Measurements from ENCODE around the gene JUP. TPM values are rescaled to one million over a fixed set of nuclear protein-coding genes. Genes with fewer than 3 reads are reported as not detected.
A peak's percentile ranks its signal among the peaks of the same experiment; 100 is the strongest.

JUP gene
- total and polyA plus RNA-seq, 2 of the 13 experiments (the other 11 are each of a cell fraction or from before 2014, with no cell fraction given), result 12.1 to 20.6 TPM

DNA sequence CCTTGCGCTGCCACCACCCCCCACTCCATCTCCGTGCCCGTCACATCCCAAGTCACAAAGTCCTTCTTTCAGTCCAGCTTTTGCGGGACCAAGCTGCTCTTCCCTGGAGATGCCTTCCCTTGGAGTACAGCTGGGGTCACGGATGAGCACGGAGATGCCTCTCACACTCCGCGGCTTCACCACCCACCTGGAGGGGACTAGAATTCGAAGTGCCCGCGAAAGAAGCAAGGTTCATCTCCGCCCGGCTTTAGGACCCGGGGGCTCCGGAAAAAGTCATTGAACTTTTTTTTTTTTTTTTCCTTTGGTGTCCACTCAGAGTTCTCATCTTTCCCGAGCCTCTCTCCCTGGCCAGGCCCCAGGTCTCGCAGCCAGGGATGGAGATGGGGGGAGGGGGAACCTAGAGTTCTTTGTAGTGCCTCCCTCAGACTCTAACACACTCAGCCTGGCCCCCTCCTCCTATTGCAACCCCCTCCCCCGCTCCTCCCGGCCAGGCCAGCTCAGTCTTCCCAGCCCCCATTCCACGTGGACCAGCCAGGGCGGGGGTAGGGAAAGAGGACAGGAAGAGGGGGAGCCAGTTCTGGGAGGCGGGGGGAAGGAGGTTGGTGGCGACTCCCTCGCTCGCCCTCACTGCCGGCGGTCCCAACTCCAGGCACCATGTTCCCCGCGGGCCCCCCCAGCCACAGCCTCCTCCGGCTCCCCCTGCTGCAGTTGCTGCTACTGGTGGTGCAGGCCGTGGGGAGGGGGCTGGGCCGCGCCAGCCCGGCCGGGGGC lies 26.1 kb upstream of the JUP start, which contains the start of gene FKBP10 (continued):
- TF ChIP-seq ZXDC (CRISPR knock-in tag; IDR thresholded peaks at IDR 0.05) (no peak), ZNF446 (CRISPR knock-in tag; IDR thresholded peaks at IDR 0.05) (no peak), ZMYM4 (CRISPR knock-in tag; IDR thresholded peaks at IDR 0.05) (no peak; the same call in 1 of the 2 replicates), ZBTB3 (CRISPR knock-in tag; IDR thresholded peaks at IDR 0.05; ENCODE audit: borderline replicate concordance, low read depth) (no peak), TBX3 (IDR thresholded peaks at IDR 0.05; ENCODE audit: borderline replicate concordance) (no peak), ZNF781 (CRISPR knock-in tag; IDR thresholded peaks at IDR 0.05; ENCODE audit: borderline replicate concordance, not compliant biosample characterization) (no peak), DR1 (CRISPR knock-in tag; IDR thresholded peaks at IDR 0.05) (no peak; the same call in 1 of the 2 replicates), HMG20A (CRISPR knock-in tag; IDR thresholded peaks at IDR 0.05; ENCODE audit: borderline replicate concordance) (no peak), TFDP2 (CRISPR knock-in tag; IDR thresholded peaks at IDR 0.05) (peak; percentile 14; the same call in 1 of the 2 replicates), PHF5A (CRISPR knock-in tag; IDR thresholded peaks at IDR 0.05; ENCODE audit: low read depth, unreplicated experiment) (peak; percentile 55), THAP11 (CRISPR knock-in tag; IDR thresholded peaks at IDR 0.05) (peak; percentile 42; the same call in 1 of the 2 replicates), FOXJ3 (CRISPR knock-in tag; IDR thresholded peaks at IDR 0.05; ENCODE audit: borderline replicate concordance) (no peak), HOXA9 (CRISPR knock-in tag; IDR thresholded peaks at IDR 0.05; ENCODE audit: borderline replicate concordance) (no peak), DZIP1 (CRISPR knock-in tag; IDR thresholded peaks at IDR 0.05) (no peak), NFIC (IDR thresholded peaks at IDR 0.05; ENCODE audit: low read length) (no peak), SNRNP70 (IDR thresholded peaks at IDR 0.05; ENCODE audit: low read depth, low read length) (no peak), SMARCC2 (IDR thresholded peaks at IDR 0.05) (no peak)
- TF ChIP-seq, protein P1, sequence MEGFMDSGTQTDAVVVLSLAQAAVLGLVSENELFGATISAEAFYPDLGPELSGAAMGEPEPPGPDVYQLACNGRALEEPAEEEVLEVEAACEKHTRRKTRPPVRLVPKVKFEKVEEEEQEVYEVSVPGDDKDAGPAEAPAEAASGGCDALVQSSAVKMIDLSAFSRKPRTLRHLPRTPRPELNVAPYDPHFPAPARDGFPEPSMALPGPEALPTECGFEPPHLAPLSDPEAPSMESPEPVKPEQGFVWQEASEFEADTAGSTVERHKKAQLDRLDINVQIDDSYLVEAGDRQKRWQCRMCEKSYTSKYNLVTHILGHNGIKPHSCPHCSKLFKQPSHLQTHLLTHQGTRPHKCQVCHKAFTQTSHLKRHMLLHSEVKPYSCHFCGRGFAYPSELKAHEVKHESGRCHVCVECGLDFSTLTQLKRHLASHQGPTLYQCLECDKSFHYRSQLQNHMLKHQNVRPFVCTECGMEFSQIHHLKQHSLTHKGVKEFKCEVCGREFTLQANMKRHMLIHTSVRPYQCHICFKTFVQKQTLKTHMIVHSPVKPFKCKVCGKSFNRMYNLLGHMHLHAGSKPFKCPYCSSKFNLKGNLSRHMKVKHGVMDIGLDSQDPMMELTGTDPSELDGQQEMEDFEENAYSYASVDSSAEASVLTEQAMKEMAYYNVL (CRISPR knock-in tag; IDR thresholded peaks at IDR 0.05; ENCODE audit: borderline replicate concordance), result no peak
- TF ChIP-seq, protein P2, sequence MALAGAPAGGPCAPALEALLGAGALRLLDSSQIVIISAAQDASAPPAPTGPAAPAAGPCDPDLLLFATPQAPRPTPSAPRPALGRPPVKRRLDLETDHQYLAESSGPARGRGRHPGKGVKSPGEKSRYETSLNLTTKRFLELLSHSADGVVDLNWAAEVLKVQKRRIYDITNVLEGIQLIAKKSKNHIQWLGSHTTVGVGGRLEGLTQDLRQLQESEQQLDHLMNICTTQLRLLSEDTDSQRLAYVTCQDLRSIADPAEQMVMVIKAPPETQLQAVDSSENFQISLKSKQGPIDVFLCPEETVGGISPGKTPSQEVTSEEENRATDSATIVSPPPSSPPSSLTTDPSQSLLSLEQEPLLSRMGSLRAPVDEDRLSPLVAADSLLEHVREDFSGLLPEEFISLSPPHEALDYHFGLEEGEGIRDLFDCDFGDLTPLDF (CRISPR knock-in tag; IDR thresholded peaks at IDR 0.05), result no peak
